NCI-H1092 (cell line): ENCODE measurements around the gene FAM241A.
"Not testable (repeated sequence)": the region's sequence is repeated elsewhere in the genome, so short reads cannot be mapped to it uniquely, and the experiment has no call there.

Experiments
- DNase-seq: peaks from one replicate; lab custom pipeline; 2025; lab: John Stamatoyannopoulos, UW

Gene FAM241A

DNA sequence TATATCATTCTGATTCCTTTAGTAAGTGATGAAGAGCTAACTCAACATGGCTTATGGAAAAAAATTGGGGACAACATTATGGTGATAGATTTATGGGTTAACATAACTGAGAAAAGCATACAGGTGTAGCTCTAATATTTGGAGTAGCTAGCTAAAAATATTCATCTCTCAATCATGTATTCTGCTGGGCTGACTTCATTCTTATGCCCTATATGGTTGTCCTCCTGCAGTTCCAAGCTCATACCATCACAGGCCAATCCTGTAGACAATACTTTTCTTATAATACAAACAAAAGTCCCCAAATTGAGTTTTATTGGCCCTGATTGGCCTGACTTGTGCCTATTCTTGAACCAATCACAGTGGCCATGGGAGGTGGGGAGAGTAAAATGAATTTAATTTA, 6.7 kb upstream of the FAM241A start:
- DNase-seq, result no peak

DNA sequence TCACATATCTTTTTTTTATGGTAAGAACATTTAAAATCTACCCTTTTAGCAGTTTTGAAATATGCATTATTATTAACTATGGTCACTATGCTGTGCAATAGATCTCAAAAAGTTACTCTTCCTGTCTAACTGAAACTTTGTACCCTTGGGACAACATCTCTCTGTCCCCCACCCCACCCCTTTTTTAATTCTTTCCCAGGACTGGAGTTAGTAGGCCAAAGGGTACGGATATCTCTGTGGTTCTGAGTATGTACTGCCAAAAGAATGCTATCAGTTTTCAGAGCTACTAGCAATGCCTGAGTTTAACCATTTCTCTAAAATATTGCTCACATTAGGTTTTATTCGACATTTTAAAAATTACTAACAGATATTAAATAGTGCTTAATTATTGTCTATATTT, 4.7 kb upstream of the FAM241A start:
- no peak for DNase-seq

DNA sequence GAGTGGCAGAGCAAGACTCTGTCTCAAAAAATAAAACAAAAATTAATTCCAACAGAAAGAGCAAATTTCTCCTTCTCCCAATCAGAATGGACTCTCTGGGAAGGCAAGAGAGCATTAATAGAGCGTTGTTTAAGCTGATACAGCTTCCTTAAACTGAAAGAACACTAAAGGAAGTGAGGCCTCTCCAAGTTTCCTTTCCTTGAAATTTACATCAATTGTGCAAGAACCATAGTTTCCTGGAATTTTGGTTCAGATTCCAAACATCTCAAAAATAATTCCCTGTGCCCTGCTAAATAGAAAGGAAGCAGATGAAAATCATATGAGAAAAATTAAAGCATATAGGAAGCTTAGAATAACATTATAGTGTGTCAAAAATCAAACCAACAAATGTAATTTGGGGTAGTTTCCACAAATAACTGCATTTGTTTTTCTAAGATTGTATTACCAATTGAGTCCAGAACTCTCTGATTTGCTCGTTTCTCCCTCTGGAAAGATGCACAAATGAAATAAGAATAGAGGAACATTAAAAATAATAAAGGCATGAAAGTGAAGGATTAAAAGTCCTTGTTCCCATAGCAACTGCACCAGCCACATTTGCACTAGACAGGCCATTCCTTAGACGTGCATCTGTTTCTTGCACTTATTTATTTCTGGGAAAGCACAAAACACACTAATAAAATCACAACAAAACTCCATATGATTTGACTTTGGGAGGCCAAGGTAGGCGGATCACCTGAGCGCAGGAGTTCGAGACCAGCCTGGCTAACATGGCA, 3.7 kb upstream of the FAM241A start:
- DNase-seq, result no peak

DNA sequence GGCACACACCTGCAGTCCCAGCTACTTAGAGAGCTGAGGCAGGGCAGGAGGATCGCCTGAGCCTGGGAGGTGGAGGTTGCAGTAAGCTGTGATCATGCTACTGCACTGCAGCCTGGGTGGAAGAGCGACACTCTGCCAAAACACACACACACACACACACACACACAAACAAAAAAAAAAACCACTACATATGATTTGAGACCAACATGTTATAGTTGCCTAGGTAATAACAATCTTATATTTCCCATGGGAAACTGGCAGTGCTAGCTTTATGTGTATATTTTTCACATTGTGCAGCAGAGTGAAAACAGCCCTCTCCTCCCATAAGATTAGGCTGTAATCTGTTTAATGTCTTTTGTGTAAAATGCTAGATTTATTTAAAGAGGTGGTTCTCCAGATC, 3.1 kb upstream of the FAM241A start:
- no peak for DNase-seq

DNA sequence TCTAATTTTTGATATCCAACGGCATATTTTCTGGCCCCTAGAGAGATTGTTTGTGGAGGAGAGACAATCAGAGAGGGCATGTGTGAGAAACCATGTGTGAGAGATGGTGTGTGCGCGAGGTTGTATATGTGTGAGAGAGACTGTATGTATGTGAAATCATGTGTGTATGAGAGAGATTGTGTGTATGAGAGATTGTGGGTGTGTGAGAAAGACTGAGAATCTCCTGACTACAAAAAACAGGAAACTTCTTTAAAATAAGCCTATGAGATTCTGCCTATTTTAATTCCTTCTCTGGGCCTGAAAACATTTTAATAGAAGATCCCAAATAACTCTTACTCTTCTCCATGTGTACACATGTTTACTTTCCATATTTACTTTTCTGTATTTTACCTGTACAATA, 1.5 kb upstream of the FAM241A start:
- no peak for DNase-seq

DNA sequence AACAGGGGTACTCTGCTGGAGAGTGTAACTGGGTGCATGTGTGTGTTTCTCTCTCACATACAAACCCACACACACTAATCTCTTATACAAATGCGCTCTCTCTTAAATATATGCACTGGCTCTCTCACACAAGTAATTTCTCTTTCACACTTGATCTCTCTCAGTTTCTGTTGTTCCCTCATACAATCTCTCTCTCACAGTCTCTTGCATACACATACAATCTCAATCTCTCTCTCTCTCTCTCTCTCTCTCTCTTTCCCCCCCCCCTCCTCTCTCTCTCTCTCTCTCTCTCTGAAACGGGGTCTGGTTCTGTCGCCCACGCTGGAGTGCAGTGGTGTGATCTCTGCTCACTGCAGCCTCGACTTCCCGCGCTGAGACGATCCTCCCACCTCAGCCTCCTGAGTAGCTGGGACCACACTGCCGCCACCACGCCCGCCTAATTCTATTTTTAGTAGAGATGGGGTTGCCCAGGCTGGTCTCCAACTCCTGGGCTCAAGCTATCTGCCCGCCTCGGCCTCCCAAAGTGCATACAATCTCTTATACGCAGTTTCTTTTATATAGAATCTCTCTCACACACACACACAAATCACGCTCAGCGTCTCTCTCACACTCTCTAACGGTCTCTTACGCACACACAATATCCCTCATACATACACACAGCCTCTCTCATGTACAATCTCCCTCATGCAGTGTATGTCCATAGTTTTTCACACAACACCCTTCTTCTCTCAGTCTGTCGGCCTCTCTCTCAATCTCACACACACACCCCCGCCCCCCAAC, 518 bp upstream of the FAM241A start:
- no peak for DNase-seq

DNA sequence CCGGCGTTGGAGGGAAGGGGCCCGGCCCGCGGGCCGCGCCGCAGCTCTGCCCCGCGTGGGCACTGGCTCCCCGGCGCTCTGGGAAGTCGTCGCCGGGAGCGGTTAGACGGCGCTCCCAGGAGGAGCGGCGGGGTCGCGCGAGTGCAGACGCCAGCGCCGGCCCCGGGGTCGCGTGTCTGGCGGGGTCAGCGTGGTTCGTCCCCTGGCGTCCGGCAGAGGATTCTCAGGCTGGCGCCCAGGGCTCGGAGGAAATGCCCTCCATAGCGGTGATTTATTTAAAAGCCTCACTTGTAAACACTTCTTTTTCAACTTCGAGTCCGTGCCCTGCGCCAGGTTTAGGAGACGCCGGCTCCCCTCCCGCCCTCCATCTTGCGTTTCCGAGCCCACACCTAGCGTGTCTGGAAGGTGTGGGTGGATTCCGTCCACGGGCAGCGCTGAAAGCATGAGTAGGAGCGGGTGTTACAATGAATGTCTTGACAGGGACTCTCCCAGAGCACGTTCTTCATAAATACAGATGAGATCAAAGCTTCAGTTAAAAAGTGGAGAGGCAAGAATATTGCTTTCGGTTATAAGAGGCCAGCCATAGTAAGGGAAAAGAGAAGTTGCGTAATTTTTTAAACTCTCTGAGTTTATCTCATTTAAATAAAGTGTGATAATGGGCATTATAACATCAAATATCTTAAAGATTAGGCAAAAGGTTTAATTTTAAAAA, 692 bp downstream of the FAM241A start:
- no peak for DNase-seq

DNA sequence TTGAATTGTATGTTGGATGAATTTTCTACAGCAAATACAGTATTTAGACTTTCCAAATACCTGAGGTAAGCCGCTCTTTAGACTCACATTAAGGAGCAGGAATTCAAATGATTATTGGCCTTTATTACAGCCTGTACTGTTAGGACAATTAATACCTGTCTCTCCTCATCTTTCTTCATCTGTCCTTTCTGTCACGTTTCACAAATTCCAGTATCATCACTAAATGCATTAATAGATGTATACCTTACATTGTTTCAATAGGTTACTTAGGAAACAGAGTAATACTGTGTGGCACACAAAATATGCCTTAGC, 1.2 kb downstream of the FAM241A start:
- no peak for DNase-seq

DNA sequence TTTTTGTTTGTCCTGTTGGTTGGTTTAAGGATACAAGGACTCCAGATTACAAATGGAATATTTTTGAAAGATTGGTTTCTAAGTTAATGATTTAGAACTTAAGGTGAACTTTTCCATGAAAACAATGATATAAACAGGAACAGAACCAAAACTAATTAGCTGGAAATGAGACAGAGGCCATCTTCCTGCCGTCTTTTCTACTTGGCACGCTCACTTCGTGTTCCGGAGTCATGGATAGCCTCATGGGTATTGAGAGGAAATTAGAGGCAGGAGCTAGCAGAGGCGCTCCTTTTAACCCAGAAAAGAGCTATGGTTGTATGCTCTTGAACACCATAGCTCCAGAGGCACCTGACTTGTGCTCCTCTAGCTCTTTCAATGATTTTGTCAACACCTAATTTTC, 2.4 kb downstream of the FAM241A start:
- DNase-seq, result no peak

DNA sequence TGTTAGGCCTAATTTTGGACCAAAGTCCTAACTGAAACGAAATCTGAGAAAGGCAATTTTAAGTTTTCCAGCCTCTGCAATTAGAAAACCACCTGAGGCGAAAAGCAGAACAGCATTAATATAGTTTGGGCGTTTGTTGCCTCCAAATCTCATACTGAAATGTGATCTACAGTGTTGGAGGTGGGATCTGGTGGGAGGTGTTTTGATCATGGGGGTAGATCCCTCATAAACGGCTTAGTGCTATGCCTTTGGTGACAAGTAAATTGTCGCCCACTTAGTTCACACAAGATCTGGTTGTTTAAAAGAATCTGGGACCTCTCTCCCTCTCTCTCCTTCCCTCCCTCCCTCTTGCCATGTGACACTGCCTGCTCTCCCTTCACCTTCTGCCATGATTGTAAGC, 5.7 kb downstream of the FAM241A start:
- DNase-seq, result no peak

DNA sequence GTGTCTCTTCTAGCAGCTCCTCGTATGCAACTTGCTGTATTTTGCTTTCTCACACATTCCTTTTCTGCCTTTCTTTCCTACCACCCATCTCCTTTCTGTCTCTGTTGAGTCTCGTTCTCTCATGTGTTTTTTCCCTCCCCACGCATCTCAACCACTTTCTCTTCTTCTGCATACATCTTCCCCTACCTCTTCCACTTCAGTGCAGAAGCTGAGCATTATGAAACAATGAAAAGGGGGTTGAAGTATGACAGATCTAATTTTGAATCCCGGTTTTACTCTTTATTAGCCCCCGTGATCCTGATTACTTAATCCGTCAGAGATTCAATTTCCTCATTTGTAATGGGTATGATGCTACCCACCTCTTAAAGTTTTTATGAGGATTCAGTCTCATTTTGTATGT, 7.3 kb downstream of the FAM241A start:
- DNase-seq, result no peak

DNA sequence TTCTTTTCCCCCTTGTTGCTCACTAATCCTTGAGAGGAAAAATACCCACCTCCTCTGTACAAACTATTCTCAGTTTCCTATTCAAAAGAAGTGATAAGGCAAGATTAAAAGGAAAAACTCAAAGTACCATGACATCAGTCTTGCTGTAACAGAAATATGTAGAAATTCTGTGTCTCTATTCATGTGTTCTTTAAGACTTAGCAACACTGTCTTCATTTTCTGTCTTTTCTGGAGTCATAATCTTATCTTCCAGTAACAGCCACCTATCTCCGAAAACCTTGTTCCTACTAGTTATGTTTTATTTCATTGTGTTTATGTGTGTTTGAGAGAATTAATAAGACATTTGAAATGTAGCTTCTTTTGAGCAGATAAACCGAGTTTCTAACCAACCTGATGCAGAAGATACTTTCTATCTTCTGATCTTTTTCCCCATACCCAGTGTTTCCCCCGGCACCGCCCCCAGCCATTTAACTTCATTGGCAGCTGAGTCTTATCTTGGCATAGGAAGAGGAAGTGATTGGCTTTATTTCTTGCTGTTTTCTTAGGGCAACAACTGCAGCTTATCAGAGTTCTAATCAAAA, 8.0 kb downstream of the FAM241A start:
- DNase-seq, result no peak

DNA sequence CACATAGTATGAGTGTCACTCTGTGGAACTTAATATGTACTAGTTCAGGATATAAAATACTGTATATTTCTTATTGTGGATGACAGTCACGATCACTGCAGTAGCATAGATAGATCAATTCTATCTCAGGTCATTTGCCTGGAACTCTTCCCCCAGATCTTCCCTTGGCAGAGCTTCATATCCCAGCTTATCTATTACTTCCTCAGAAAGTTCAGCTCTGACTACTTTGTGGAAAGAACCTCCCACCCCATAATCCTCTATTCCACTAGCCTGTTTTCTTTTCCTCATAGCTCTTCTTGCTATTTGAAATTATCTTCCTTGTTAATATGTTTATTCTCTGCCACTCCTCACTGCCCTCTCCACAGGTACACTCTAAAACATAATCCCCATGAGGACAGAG, 10.9 kb downstream of the FAM241A start:
- no peak for DNase-seq

DNA sequence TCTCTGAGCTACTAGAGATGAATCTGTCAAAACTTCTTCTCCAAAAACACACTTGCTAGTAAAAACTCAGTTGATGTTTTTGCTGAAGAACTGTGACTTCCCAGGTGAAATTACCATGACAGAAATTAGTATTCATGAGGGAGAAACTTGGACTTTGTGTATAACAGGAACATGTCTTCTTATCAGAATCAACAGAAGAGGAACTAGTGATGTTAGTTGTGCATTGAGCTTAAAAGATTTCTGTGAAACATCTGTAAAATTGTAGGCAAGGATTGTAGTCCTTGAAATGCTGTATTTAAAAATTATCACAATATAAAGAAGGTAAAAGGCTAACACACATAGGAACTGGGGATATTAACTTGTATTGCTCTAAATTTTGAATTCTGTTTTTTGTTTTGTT, 11.3 kb downstream of the FAM241A start:
- DNase-seq, result no peak

DNA sequence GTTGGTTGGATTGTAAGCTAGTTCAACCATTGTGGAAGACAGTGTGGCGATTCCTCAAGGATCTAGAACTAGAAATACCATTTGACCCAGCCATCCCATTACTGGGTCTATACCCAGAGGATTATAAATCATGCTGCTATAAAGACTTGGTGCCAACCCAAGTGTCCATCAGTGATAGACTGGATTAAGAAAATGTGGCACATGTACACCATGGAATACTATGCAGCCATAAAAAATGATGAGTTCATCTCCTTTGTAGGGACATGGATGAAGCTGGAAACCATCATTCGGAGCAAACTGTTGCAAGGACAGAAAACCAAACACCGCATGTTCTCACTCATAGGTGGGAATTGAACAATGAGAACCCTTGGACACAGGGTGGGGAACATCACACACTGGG, 18.5 kb downstream of the FAM241A start:
- not testable (repeated sequence) for DNase-seq

DNA sequence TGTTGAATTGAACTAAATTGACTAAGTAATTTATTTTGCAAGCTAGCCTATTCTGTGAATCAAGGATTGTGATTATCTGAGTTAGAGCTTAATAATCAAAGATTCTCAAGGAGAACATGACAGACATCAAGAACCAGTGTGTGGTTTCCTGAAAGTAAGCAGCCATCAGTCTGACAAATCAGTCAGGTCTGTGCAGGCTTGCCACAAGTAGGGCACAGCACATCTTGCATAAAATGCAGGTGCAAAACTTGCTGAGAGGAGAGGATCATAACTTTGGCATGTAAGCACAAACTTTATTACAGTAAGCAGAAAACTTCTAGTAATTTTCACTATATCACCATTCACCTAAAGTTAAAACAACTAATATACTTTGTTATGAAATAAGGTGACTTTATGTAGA, 22.5 kb downstream of the FAM241A start:
- no peak for DNase-seq

DNA sequence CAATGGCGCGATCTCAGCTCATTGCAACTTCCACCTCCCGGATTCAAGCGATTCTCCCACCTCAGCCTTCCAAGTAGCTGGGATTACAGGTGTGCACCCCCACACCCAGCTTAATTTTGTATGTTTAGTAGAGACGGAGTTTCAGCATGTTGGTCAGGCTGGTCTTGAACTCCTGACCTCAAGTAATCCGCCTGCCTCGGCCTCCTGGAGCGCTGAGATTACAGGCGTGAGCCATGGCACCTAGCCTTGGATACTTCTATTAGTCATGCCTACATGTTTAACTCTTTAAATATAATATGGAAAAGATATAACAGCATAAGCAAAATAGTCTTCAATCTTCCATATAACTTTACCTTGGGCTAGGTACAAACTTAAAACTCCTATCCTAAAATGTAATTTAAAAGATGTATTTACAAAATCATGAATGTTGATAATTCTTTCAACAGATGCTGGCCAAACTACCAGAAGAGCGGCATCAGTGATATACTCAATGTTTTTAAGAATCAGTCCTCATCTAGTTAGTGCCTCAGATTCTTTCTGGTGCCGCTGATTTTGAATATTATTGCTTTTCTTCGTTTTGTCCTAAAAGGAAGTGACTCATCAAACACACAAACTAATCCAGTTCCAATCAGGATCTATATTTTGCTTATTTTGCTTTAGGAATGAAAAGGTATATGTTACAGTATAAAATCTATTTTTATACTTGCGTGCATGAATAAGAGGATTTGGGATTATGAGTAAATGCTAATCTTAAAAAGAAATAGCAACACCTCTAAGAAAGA, 23.7 kb downstream of the FAM241A start:
- DNase-seq, result no peak

DNA sequence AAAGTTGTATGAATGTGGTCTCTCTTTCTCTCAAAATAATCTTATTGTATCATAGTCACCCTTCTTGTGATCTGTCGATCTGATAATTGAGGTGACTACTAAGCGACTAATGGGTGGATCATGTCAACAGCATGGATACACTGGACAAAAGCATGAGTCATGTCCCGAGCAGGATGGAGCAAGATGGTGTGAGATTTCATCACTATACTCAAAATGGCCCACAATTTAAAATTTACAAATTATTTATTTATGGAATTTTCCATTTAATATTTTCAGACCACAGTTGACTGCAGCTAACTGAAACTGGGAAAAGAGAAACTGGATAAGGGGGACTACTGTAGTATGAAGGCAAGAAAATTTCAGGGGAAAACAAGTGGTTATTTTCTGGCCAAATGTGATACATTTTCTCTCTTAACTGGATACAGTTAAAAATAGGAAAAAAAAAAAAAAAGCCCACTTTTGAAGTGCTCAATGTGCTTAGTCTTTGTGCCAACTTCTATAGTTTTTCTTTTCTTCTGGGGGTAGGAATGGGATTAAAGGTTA, 25.3 kb downstream of the FAM241A start:
- DNase-seq, result no peak

DNA sequence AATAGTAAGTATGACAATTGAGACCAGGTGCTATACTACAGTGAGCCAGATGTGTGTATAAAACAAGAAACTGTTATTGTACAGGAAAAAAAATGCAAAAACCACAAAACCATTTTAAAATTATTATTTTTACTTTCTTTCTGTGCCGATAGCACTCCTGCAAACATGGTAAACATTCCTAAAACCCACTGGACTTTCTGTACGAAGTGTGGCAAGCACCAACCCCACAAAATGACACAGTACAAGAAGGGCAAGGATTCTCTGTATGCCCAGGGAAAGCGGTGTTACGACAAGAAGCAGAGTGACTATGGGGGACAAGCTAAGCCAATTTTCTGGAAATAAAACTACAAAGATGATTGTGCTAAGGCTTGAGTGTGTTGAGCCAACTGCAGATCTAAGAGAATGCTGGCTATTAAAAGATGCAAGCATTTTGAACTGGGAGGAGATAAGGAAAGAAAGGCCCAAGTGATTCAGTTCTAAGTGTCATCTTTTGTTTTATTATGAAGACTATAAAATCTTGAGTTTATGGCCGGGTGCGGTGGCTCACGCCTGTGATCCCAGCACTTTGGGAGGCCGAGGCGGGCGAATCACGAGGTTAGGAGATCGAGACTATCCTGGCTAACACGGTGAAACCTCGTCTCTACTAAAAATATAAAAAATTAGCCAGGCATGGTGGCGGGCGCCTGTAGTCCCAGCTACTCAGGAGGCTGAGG, 26.0 kb downstream of the FAM241A start:
- DNase-seq, result not testable (repeated sequence)

DNA sequence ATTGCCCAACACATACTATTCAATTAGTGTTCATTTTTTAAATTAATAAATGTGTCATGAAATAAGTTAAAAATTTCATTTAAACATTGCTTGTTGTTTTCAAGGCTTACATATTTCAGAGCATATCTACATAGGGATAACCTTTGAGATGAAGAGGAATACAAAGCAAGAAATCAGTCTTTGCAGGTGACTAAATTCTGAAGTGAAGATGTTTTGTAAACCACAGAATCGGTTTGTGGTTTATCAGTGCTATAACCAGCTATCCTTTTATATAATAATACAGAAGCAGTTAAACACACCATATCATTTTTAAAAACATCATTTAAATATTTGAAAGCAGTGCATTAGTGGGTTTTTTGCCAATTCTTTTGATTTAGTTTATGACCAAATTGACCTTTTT, 26.9 kb downstream of the FAM241A start:
- no peak for DNase-seq
